Measurements from ENCODE around the gene MYO1B.

The MYO1B gene

GRCh38 chr2:191299866-191300265 lies 54.7 kb downstream of the MYO1B start:
- no peak for DNase-seq (ENCODE audit: low read depth)
- peaks cover 12% of the 10 kb centered on the region for H3K36me3 ChIP-seq (ENCODE audit: control insufficient read depth, insufficient read depth, low read length, severe bottlenecking)
- H3K27me3 ChIP-seq (replicated peaks; ENCODE audit: control insufficient read depth, insufficient read depth, low read length) = no peaks in the 10 kb centered on the region
- no peak overlapping the region for H3K9ac ChIP-seq (ENCODE audit: low read length)
- peaks cover 58% of the 10 kb centered on the region for H3K4me1 ChIP-seq (ENCODE audit: control insufficient read depth, insufficient read depth, low read length)
- H3K4me3 ChIP-seq (ENCODE audit: low read length) = no peak overlapping the region
- H3K9me3 ChIP-seq (ENCODE audit: control insufficient read depth, low read length) = no peaks in the 10 kb centered on the region

- Histone ChIP-seq H3K9me3 (ENCODE audit: control insufficient read depth, low read length) (no peaks in the 10 kb centered on the region), H3K27me3 (replicated peaks; ENCODE audit: control insufficient read depth, insufficient read depth, low read length) (no peaks in the 10 kb centered on the region), H3K36me3 (ENCODE audit: control insufficient read depth, insufficient read depth, low read length, severe bottlenecking) (peaks cover 9% of the 10 kb centered on the region), H3K9ac (ENCODE audit: low read length) (no peak overlapping the region), H3K4me3 (ENCODE audit: low read length) (no peak overlapping the region), H3K4me1 (ENCODE audit: control insufficient read depth, insufficient read depth, low read length) (peaks cover 56% of the 10 kb centered on the region)
- no peak for DNase-seq (ENCODE audit: low read depth)
Measured at GRCh38 chr2:191301971-191302370, 56.8 kb downstream of the MYO1B start.

- no peak overlapping the region for H3K9ac ChIP-seq (ENCODE audit: low read length)
- no peak overlapping the region for H3K4me3 ChIP-seq (ENCODE audit: low read length)
- peaks cover 4% of the 10 kb centered on the region for H3K36me3 ChIP-seq (ENCODE audit: control insufficient read depth, insufficient read depth, low read length, severe bottlenecking)
- no peaks in the 10 kb centered on the region for H3K27me3 ChIP-seq (replicated peaks; ENCODE audit: control insufficient read depth, insufficient read depth, low read length)
- H3K9me3 ChIP-seq (ENCODE audit: control insufficient read depth, low read length) = no peaks in the 10 kb centered on the region
- DNase-seq (ENCODE audit: low read depth) = no peak
- peaks cover 52% of the 10 kb centered on the region for H3K4me1 ChIP-seq (ENCODE audit: control insufficient read depth, insufficient read depth, low read length)
Measured at GRCh38 chr2:191302459-191303139, 57.4 kb downstream of the MYO1B start.

GRCh38 chr2:191303140-191304005 lies 58.2 kb downstream of the MYO1B start:
- DNase-seq (ENCODE audit: low read depth) = no peak
- Histone ChIP-seq H3K4me3 (ENCODE audit: low read length) (no peak overlapping the region), H3K36me3 (ENCODE audit: control insufficient read depth, insufficient read depth, low read length, severe bottlenecking) (peaks cover 4% of the 10 kb centered on the region), H3K4me1 (ENCODE audit: control insufficient read depth, insufficient read depth, low read length) (peaks cover 52% of the 10 kb centered on the region), H3K27me3 (replicated peaks; ENCODE audit: control insufficient read depth, insufficient read depth, low read length) (no peaks in the 10 kb centered on the region), H3K9ac (ENCODE audit: low read length) (no peak overlapping the region), H3K9me3 (ENCODE audit: control insufficient read depth, low read length) (no peaks in the 10 kb centered on the region)

GRCh38 chr2:191304939-191305875 lies 60.0 kb downstream of the MYO1B start:
- H3K36me3 ChIP-seq (ENCODE audit: control insufficient read depth, insufficient read depth, low read length, severe bottlenecking) = peaks cover 4% of the 10 kb centered on the region
- DNase-seq (ENCODE audit: low read depth) = peak; percentile 92
- peaks cover 35% of the 10 kb centered on the region for H3K4me1 ChIP-seq (ENCODE audit: control insufficient read depth, insufficient read depth, low read length)
- H3K9ac ChIP-seq (ENCODE audit: low read length) = peak overlapping the region; percentile 74
- peak overlapping the region; percentile 62 for H3K4me3 ChIP-seq (ENCODE audit: low read length)
- no peaks in the 10 kb centered on the region for H3K27me3 ChIP-seq (replicated peaks; ENCODE audit: control insufficient read depth, insufficient read depth, low read length)
- H3K9me3 ChIP-seq (ENCODE audit: control insufficient read depth, low read length) = no peaks in the 10 kb centered on the region

GRCh38 chr2:191308026-191308425 lies 62.8 kb downstream of the MYO1B start:
- no peak for DNase-seq (ENCODE audit: low read depth)
- Histone ChIP-seq H3K27me3 (replicated peaks; ENCODE audit: control insufficient read depth, insufficient read depth, low read length) (no peaks in the 10 kb centered on the region), H3K36me3 (ENCODE audit: control insufficient read depth, insufficient read depth, low read length, severe bottlenecking) (no peaks in the 10 kb centered on the region), H3K9ac (ENCODE audit: low read length) (no peak overlapping the region), H3K4me1 (ENCODE audit: control insufficient read depth, insufficient read depth, low read length) (peaks cover 54% of the 10 kb centered on the region), H3K9me3 (ENCODE audit: control insufficient read depth, low read length) (no peaks in the 10 kb centered on the region), H3K4me3 (ENCODE audit: low read length) (no peak overlapping the region)

- no peaks in the 10 kb centered on the region for H3K36me3 ChIP-seq (ENCODE audit: control insufficient read depth, insufficient read depth, low read length, severe bottlenecking)
- DNase-seq (ENCODE audit: low read depth) = no peak
- H3K9ac ChIP-seq (ENCODE audit: low read length) = no peak overlapping the region
- H3K27me3 ChIP-seq (replicated peaks; ENCODE audit: control insufficient read depth, insufficient read depth, low read length) = no peaks in the 10 kb centered on the region
- H3K4me1 ChIP-seq (ENCODE audit: control insufficient read depth, insufficient read depth, low read length) = peaks cover 29% of the 10 kb centered on the region
- H3K9me3 ChIP-seq (ENCODE audit: control insufficient read depth, low read length) = no peaks in the 10 kb centered on the region
- H3K4me3 ChIP-seq (ENCODE audit: low read length) = no peak overlapping the region
Measured at GRCh38 chr2:191311156-191311555, 66.0 kb downstream of the MYO1B start.

- Histone ChIP-seq H3K4me3 (ENCODE audit: low read length) (no peak overlapping the region), H3K9me3 (ENCODE audit: control insufficient read depth, low read length) (no peaks in the 10 kb centered on the region), H3K9ac (ENCODE audit: low read length) (no peak overlapping the region), H3K4me1 (ENCODE audit: control insufficient read depth, insufficient read depth, low read length) (peaks cover 32% of the 10 kb centered on the region), H3K36me3 (ENCODE audit: control insufficient read depth, insufficient read depth, low read length, severe bottlenecking) (no peaks in the 10 kb centered on the region), H3K27me3 (replicated peaks; ENCODE audit: control insufficient read depth, insufficient read depth, low read length) (no peaks in the 10 kb centered on the region)
- peak; percentile 60 for DNase-seq (ENCODE audit: low read depth)
Measured at GRCh38 chr2:191311627-191312026, 66.4 kb downstream of the MYO1B start.

GRCh38 chr2:191312163-191312562 lies 67.0 kb downstream of the MYO1B start:
- Histone ChIP-seq H3K9ac (ENCODE audit: low read length) (no peak overlapping the region), H3K4me1 (ENCODE audit: control insufficient read depth, insufficient read depth, low read length) (peaks cover 36% of the 10 kb centered on the region), H3K36me3 (ENCODE audit: control insufficient read depth, insufficient read depth, low read length, severe bottlenecking) (no peaks in the 10 kb centered on the region), H3K4me3 (ENCODE audit: low read length) (no peak overlapping the region), H3K27me3 (replicated peaks; ENCODE audit: control insufficient read depth, insufficient read depth, low read length) (no peaks in the 10 kb centered on the region), H3K9me3 (ENCODE audit: control insufficient read depth, low read length) (no peaks in the 10 kb centered on the region)
- no peak for DNase-seq (ENCODE audit: low read depth)

GRCh38 chr2:191312662-191313061 lies 67.5 kb downstream of the MYO1B start:
- Histone ChIP-seq H3K4me1 (ENCODE audit: control insufficient read depth, insufficient read depth, low read length) (peaks cover 39% of the 10 kb centered on the region), H3K36me3 (ENCODE audit: control insufficient read depth, insufficient read depth, low read length, severe bottlenecking) (no peaks in the 10 kb centered on the region), H3K4me3 (ENCODE audit: low read length) (no peak overlapping the region), H3K27me3 (replicated peaks; ENCODE audit: control insufficient read depth, insufficient read depth, low read length) (no peaks in the 10 kb centered on the region), H3K9ac (ENCODE audit: low read length) (no peak overlapping the region), H3K9me3 (ENCODE audit: control insufficient read depth, low read length) (no peaks in the 10 kb centered on the region)
- DNase-seq (ENCODE audit: low read depth) = no peak

Measured in adipocyte (in vitro differentiated cells).